HG03442 (cell line): ENCODE results near the gene IMPA2.

Source experiments
- ATAC-seq: cut with Tn5 transposase; IDR thresholded peaks from one replicate; pipeline ENCODE4 v1.9.1; 2021; ENCODE audit warnings: mild to moderate bottlenecking, moderate library complexity; ENCODE audit not compliant: unreplicated experiment

IMPA2 gene

DNA sequence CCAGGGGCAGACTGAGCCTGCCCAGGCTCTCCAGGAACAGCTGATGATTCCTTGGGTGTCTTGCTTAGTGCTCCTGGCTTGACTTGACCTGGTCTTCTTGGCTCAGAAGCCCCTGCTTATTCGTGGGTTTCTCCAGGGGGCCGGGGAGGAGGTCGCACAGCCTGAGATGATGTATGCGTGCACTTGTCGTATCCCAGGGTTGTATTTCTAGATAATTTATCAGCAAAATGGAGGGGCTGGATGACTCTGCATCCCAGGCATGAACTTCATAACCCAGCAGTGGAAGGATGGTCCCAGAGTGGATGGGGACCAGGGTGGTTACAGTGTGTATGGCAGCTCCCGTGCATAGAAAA lies 25.2 kb downstream of the IMPA2 start:
- ATAC-seq, result no peak

- no peak for ATAC-seq
Observed at GRCh38 chr18:12007063-12007462, 25.8 kb downstream of the IMPA2 start.

GRCh38 chr18:12008181-12008767 lies 27.0 kb downstream of the IMPA2 start:
- no peak for ATAC-seq

- ATAC-seq, result no peak
Observed at GRCh38 chr18:12008842-12009580, 27.7 kb downstream of the IMPA2 start.

- no peak for ATAC-seq
Observed at GRCh38 chr18:12009581-12010140, 28.4 kb downstream of the IMPA2 start.

DNA sequence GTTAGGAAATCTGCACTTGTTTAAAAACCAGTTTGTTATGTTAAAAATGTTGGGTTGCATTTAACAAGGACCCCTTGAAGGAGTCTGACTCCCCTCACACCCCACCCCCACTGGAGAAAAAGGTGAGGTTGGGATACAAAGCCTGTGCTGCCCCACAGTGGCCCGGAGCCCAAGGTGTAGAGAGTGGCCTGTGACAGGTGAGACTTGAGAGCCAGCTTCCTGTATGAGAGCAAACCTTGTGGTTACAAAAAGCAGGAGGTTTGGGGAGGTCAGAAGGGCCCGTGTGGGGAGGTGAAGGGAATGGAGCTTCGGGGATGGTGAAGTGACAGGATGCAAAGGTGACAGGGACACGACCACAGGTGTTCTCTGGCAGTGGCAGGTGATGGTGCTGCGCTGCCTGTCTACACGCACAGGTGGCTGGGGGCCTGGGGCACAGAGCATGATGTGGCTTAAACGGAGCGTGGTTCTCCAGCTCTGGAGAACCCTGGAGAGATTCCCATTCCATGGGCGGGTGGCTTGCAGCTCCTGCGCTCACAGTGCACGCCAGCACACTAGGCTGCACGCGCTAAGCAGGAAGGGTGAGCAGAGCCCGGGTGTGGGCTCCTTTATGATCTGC lies 29.0 kb downstream of the IMPA2 start:
- no peak for ATAC-seq

DNA sequence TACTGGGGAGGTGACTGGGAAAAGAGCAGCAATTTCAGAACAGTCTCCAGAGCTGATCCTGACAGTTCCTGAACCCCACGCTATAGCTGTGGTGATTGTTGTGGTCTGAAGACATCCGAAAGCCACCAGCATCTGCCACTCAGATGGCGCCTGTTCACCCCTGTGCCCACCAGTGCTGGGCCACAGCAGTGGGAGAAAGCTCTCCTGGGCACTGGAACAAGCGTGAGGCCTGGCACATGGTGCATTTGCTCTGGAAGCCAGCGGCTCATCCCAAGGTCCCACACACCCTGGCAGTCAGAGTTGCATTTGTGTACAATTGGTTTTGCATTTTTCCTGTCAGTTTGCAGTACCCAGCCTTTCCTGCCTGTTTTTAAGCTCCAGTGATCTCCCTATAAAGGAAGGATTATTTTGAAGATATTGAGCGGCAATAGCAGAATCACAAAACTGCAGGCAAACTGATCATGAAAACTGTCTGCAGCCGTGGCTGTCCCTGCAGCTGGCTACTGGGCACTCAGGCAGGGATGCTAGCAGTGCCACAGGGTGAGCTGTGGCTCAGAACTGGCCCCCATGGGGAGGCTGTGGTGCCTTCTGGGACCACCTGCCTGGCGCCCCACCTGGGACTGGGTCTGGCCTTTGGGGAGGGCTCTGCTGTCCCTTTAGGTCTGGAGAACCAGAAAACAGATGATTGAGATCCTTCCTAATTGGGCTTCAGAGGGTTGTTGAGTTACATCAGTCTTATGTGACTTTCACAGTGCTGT lies 30.1 kb downstream of the IMPA2 start:
- ATAC-seq, result no peak

- ATAC-seq, result no peak
Observed at GRCh38 chr18:12011957-12012549, 30.7 kb downstream of the IMPA2 start.

DNA sequence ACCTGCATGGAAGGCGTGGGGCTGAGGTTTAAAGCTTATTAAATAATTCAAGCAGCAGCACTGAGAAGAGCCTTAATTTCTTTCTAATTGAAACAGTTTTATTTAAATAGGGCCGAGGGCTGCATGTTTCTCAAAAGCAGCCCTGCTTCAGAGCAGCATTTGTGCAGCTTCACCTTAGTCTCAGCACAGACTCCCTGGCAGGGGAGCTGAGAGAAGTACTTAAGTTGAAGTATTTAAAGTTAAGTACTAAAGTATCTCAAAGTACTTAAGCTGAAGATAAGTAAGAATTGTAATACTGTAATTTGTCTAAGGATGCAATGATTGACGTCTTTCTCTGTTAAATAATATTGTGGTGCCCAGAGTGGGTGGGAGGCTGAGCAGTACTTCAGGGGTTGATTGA lies 31.4 kb downstream of the IMPA2 start:
- no peak for ATAC-seq

GRCh38 chr18:12013186-12013916 lies 32.0 kb downstream of the IMPA2 start:
- no peak for ATAC-seq

DNA sequence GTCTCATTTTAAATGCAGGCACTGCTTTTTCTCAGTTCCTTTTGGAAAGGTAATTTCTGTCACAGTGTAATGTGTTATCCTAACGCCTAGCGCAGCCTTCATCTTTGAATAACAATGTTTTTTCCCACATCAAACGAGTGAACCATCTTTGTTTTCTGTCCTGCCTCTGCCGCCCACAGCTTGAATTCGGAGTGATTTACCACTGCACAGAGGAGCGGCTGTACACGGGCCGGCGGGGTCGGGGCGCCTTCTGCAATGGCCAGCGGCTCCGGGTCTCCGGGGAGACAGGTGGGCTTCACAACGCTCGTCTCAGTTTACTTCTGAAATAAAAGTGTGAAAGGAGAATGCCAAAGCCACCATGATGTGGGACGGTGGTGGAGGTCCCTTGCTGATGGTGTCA lies 32.8 kb downstream of the IMPA2 start:
- ATAC-seq, result no peak

- ATAC-seq, result no peak
Observed at GRCh38 chr18:12014521-12015415, 33.5 kb downstream of the IMPA2 start.

DNA sequence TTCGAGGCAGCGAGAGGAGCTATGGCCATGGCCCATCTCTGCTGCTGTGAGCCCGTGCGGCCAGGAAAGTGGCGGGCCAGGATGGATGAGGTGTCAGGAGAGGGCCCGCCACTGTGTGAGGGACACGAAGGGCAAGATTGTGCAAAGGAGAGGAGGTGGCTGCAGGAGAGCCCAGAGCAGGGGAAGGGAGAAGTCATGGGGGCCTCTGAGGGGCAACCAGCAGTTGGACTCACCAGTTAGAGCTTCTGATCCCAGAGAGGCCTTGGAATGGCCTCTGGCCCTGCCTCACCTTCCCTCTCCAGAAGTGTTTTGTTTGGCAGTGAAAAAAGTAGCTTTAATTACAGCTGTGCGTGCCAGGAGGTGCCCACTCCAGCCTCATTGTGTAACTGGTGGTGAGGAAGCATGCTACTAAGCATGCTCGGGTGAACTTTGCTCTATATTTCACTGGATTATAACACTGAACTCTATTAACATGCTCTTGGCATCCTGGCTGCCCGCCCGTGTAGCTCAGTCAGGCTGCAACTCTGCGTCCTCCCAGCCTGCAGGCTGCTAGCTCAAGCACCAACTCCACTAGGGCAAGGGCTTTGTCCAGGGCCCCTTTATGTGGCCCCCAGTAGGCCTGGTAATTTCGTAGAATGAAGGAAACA lies 34.2 kb downstream of the IMPA2 start:
- no peak for ATAC-seq

DNA sequence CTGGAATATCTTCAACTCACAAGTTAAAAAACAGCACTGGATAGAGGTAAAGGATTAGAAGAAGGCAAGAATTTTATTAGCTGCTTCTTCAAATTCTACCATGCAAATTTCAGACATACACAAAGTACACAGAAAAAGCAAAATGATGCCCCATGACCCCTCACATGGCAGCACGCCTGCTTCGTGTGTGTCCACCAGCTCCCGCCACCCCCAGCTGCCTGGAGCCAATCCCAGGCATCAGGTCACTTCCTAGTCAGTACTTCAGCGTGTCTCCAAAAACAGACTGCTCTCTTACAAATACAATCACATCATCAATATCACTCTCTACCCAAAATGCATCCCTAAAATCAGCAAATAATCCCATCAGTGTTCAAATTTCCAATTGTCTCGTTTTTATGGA lies 35.8 kb downstream of the IMPA2 start:
- no peak for ATAC-seq

DNA sequence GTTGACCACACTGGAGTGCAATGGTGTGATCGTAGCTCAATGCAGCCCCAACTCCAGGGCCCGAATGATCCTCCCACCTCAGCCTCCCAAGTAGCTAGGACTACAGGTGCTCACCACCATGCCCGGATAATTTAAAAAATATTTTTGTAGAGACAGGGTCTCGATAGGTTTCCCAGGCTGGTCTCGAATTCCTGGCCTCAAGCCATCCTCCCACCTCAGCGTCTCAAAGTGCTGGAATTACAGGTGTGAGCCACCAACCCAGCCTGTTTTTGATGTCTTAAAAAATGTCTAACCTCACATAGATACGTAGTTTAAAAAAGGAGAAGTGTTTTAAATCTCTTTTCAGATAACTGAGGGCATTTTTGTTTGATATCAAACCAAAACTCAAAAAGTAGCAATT lies 37.6 kb downstream of the IMPA2 start:
- ATAC-seq, result no peak

DNA sequence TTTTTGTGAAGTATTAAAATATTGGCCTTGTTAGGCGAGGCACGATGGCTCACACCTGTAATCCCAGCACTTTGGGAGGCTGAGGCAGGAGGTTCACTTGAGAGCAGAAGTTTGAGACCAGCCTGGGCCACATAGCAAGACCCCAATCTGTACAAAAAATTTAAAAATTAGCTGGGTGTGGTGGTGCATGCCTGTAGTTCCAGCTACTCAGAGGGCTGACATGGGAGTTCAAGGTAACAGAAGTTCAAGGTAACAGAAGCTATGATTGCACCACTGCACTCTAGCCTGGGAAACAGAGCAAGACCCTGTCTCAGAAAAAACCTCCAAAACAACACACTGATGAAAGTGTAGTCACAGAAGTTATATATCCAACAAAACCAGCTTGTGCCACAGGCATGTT lies 39.8 kb downstream of the IMPA2 start:
- no peak for ATAC-seq

DNA sequence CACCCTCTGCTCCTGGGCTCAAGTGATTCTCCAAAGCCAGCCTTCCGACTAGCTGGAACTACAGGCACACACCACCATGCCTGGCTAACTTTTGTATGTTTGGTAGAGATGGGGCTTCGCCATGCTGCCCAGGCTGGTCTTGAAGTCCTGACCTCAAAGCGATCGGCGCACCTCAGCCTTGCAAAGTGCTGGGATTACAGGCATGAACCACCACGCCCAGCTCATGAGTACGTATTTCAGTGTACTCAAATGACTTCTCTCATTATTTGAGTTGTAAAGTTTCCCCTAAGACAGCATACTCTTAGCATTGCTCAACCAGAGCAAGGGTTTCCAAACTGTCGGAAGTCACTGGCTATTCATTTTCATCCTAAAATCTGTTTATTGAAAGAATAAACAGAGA lies 40.3 kb downstream of the IMPA2 start:
- ATAC-seq, result no peak

DNA sequence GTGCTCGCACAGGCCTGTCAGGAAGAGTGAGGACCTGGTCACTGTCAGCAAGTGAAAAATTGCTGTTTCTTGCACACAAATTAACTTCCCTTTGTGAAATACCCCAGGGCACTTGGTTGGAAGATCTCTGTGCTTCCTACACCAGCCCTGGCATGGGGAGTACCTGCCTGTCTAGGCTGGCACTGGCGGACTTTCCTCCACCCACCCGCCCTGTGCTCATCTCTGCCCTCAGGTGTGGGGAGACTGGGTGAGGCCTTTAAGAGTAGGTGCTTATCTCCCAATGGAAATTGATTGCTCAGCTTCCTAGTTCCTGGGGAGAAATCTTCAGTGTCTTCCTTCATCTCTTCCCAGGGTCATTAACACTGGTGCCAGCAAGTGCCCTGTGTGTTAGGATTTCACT lies 42.1 kb downstream of the IMPA2 start:
- ATAC-seq, result no peak

GRCh38 chr18:12026562-12026961 lies 45.3 kb downstream of the IMPA2 start:
- ATAC-seq, result no peak
